Nephron (organoid): ENCODE measurements around the gene REXO1.

ENCODE experiments used
- H3K27ac Mint-ChIP-seq, 3 experiments: 2 replicates each; pipeline ENCODE4 v1.8.0; 2020; ENCODE audit warnings: mixed read lengths in 3 of 3, mild to moderate bottlenecking in 2 of 3, moderate library complexity in 1 of 3
- H3K27me3 Mint-ChIP-seq: 2 replicates; pipeline ENCODE4 v1.8.0; 2021; ENCODE audit warnings: low read depth, mild to moderate bottlenecking, moderate library complexity, mixed read lengths
- H3K36me3 Mint-ChIP-seq: 2 replicates; pipeline ENCODE4 v1.8.0; 2020; ENCODE audit warnings: low read depth, mixed read lengths
- H3K4me1 Mint-ChIP-seq: 2 replicates; pipeline ENCODE4 v1.8.0; 2020; ENCODE audit warnings: mixed read lengths
- H3K4me3 Mint-ChIP-seq, 3 experiments: 2 replicates each; pipeline ENCODE4 v1.8.0; 2020; ENCODE audit warnings: mild to moderate bottlenecking in 3 of 3, mixed read lengths in 3 of 3, moderate library complexity in 2 of 3
- H3K9me3 Mint-ChIP-seq: 2 replicates; pipeline ENCODE4 v1.8.0; 2020; ENCODE audit warnings: mixed read lengths
- TF ChIP-seq, protein P1 (sequence below), 3 experiments: fragments of 200-600 bp; sonication (generic); IDR thresholded peaks; one replicate each; pipeline ENCODE4 v1.5.0; 2021; ENCODE audit warnings: antibody characterized with exemption in 3 of 3; ENCODE audit not compliant: unreplicated experiment in 3 of 3

REXO1 gene

DNA sequence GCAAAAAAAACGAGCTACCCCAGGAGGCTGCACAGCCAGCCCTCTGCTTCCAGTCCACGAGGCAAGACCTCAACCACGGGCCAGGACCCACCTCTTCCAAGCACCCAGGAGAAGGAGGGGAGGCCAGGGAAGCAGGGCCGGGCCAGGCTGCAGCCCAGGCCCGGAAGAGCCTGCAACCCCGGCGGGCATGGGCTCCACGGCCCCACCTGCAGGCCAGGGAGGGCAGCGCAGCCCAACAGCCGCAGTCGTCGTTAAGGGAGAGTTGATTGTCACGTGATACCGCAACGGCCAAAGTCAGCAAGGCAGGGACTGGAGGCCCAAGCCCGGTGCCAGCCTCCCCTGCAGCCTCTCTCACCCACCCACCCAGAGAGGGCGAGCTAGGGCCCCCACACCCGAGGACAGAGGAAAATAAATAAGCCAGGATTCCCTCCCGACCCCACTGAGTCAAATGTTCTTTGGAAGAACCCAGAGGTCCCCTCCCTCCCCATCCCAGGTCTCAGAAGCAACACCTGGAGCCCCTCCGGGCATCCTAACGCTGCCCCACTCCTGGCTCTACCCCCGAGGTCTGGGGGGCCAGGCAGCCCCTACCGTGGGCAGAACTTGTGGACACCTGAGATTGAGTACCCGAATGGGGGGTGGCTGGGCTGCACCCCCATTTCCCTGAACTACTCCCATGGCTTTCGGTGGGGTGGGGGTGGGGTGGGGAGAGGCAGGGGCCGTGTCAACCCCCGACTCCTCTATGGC is 5.2 kb upstream of the REXO1 start:
- TF ChIP-seq, protein P1, sequence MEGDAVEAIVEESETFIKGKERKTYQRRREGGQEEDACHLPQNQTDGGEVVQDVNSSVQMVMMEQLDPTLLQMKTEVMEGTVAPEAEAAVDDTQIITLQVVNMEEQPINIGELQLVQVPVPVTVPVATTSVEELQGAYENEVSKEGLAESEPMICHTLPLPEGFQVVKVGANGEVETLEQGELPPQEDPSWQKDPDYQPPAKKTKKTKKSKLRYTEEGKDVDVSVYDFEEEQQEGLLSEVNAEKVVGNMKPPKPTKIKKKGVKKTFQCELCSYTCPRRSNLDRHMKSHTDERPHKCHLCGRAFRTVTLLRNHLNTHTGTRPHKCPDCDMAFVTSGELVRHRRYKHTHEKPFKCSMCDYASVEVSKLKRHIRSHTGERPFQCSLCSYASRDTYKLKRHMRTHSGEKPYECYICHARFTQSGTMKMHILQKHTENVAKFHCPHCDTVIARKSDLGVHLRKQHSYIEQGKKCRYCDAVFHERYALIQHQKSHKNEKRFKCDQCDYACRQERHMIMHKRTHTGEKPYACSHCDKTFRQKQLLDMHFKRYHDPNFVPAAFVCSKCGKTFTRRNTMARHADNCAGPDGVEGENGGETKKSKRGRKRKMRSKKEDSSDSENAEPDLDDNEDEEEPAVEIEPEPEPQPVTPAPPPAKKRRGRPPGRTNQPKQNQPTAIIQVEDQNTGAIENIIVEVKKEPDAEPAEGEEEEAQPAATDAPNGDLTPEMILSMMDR (IDR thresholded peaks at IDR 0.05; ENCODE audit: unreplicated experiment in 3 of 3) = peak; percentile 84 to 88 (median 84)
- Mint-ChIP-seq H3K4me3 (peak overlapping the region; percentile 41 to 66 (median 45)), H3K9me3 (no peaks in the 10 kb centered on the region), H3K36me3 (no peaks in the 10 kb centered on the region), H3K4me1 (peaks cover 24% of the 10 kb centered on the region), H3K27me3 (no peaks in the 10 kb centered on the region), H3K27ac (peak overlapping the region; percentile 25 to 78 (median 78))

DNA sequence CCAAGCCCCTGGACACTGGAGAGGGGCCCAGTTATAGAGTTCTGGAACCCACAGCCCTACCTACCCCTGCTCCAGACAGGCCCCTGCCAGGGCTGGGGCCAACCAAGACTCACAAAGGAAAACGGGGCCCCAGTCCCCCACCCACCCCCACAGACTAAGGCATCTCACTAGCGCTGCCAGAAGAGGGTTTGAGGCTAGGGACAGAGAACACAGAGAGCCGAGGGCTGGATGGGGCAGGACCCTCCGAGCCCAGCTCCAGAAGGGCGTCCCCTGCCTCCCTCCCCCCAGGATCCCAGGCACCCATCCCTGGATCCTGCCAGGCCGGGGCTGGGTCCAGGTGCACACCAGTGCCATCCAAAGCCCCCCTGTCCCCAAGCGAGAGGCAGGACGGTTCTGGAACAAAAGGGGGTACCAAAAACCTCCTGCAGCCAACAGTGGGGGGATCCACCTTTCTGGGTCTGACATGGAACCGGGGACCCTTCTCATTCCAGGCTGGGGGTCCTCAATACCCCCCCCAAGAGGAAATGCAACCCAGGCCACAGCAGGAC is 4.4 kb upstream of the REXO1 start:
- Mint-ChIP-seq H3K4me1 (peaks cover 24% of the 10 kb centered on the region), H3K9me3 (no peaks in the 10 kb centered on the region), H3K4me3 (no peak overlapping the region), H3K27ac (no peak overlapping the region), H3K36me3 (no peaks in the 10 kb centered on the region), H3K27me3 (no peaks in the 10 kb centered on the region)
- TF ChIP-seq, protein P1 (IDR thresholded peaks at IDR 0.05; ENCODE audit: unreplicated experiment in 3 of 3) = no peak

DNA sequence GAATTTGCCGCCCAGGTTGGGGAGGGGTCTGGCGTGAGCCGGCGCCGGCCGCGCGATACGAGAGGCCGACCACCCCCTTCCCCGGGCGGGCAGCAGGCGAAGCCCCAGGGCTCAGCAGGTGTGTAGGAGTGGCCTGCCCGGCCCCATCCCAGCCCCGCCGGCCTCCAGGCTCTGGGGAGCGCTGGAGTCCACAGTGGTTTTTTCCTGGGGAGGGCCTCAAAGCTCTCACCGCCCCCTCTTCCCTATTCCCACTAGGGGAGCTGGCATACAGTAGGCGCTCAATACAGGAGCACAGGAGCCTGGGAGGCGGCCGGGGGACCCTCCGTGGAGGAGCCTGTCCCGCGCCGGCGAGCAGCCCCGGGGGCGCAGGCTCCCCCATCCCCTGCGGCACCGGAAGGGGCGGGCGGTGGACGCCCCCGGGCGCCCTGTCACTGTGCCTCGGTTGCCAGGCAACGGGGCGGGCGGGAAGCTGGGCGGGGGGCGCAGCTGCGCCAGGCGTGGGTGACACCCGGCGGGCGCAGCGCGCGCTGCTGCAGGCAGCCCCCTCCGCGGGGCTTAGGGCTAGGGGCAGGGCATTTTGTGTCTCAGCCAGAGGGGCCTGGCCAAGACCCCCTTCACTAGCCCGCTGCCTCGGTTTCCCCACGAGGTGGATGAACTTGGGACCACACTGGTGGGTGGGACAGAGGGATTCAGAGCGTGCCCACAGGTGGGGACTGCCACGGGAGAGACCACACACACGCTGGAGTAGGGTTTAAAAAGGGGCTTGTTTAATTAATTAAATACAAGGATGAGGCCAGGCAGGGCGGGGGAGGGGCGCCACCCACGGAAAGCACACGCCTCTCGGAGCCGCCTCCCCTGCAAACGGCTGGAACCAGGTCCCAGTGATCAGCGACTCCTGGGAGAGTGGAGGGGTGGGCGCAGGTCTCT is 3.6 kb upstream of the REXO1 start:
- Mint-ChIP-seq H3K27ac (no peak overlapping the region), H3K36me3 (no peaks in the 10 kb centered on the region), H3K4me3 (no peak overlapping the region), H3K9me3 (no peaks in the 10 kb centered on the region), H3K27me3 (no peaks in the 10 kb centered on the region), H3K4me1 (peaks cover 31% of the 10 kb centered on the region)
- TF ChIP-seq, protein P1 (IDR thresholded peaks at IDR 0.05; ENCODE audit: unreplicated experiment in 3 of 3) = no peak

DNA sequence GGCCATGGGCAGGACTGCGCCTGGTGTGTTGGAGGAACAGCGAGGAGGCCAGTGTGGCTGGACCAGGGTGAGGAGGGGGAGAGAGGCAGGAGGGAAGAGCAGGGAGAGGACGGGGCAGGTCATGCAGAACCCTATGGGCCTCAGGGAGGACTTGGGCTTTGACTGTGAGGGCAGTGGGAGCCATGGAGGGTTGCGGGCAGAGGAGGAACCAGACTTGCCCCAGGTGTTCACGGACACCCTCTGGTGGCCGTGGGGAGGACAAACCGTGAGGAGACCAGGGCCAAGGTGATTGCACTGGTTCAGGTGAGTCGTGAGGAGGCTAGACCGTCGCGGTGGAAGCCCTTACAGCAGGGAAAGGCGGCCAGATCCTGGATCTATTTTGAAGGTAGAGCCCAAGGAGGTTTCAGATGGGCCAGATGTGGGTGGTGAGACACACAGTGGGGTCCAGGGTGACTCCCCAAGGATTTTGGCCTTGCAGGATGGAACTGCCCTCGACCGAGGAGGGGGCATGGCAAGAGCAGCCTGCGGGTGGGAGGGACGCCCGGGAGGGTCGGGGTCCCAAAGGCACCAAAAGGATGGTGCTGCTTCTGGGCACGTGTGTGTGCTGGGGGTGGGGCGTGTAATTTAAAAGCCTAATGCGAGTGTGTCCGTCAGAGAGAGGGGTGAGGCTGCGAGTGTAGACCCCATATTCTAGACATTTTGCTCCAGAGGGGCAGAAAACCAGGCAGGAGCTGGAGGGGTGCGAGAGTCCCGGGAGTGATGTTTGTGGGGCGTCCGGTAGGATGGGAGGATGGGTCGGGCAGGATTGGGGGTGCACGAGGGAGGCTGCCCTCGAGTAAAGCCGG is 2.7 kb upstream of the REXO1 start:
- no peaks in the 10 kb centered on the region for H3K36me3 Mint-ChIP-seq
- H3K4me1 Mint-ChIP-seq = peaks cover 40% of the 10 kb centered on the region
- TF ChIP-seq, protein P1 (IDR thresholded peaks at IDR 0.05; ENCODE audit: unreplicated experiment in 3 of 3) = no peak

DNA sequence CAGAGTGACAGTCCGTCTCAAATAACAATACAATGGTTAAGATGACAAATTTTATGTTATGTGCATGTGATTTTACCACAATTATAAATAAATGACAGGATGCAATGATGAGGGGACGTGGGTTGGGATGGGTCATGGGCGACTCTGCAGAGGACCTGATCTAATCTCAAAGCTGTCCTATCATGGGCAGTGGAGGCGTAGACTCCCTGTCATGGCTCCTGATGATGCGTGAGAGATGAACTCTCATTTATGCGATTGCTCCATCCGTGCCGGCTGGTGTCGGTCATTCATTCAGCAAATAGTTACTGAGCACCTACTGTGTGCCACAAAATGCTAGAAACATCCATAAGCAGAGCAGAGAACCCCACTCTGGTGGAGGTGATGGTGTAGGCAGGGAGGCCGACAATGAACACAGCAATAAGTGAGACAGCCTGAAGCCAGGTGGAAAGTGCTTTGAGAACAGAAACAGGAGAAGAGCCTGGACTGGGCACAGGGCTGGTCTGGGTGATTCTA is 1.7 kb upstream of the REXO1 start:
- H3K36me3 Mint-ChIP-seq = no peaks in the 10 kb centered on the region
- peak overlapping the region; percentile 52 to 73 (median 70) for H3K27ac Mint-ChIP-seq
- peaks cover 34% of the 10 kb centered on the region for H3K4me1 Mint-ChIP-seq
- peak overlapping the region; percentile 7 to 54 (median 29) for H3K4me3 Mint-ChIP-seq
- TF ChIP-seq, protein P1 (IDR thresholded peaks at IDR 0.05; ENCODE audit: unreplicated experiment in 3 of 3) = no peak
- H3K9me3 Mint-ChIP-seq = no peaks in the 10 kb centered on the region
- H3K27me3 Mint-ChIP-seq = no peaks in the 10 kb centered on the region

More for the DNA sequence above, 2.7 kb upstream of the REXO1 start:
- H3K9me3 Mint-ChIP-seq = no peaks in the 10 kb centered on the region
- peak overlapping the region in 2 of 3 experiments; percentile 43 to 54 for H3K27ac Mint-ChIP-seq
- H3K27me3 Mint-ChIP-seq = no peaks in the 10 kb centered on the region
- H3K4me3 Mint-ChIP-seq = no peak overlapping the region
